HUES6 (cell line): ENCODE data around the gene NTN1.

Source experiments
- H3K27ac ChIP-seq: 2 replicates; pipeline ENCODE4 v1.7.0; 2013; ENCODE audit warnings: low read depth, mild to moderate bottlenecking, low read length, inconsistent platforms
- H3K27me3 ChIP-seq: 2 replicates; pipeline ENCODE4 v1.6.1; 2013; ENCODE audit warnings: low read length; ENCODE audit not compliant: control insufficient read depth, insufficient read depth
- H3K36me3 ChIP-seq: 2 replicates; pipeline ENCODE4 v1.6.1; 2013; ENCODE audit warnings: low read length; ENCODE audit not compliant: control insufficient read depth, insufficient read depth
- H3K4me1 ChIP-seq: 2 replicates; pipeline ENCODE4 v1.6.1; 2013; ENCODE audit warnings: low read length; ENCODE audit not compliant: control insufficient read depth, insufficient read depth
- H3K4me3 ChIP-seq: 2 replicates; pipeline ENCODE4 v1.5.1; 2013; ENCODE audit warnings: low read depth, low read length
- H3K9ac ChIP-seq: one replicate; pipeline ENCODE4 v1.6.1; 2013; ENCODE audit warnings: mild to moderate bottlenecking, low read length
- H3K9me3 ChIP-seq: 2 replicates; pipeline ENCODE4 v1.6.1; 2013; ENCODE audit warnings: low read depth, low read length; ENCODE audit not compliant: control insufficient read depth, insufficient read depth

The NTN1 gene

DNA sequence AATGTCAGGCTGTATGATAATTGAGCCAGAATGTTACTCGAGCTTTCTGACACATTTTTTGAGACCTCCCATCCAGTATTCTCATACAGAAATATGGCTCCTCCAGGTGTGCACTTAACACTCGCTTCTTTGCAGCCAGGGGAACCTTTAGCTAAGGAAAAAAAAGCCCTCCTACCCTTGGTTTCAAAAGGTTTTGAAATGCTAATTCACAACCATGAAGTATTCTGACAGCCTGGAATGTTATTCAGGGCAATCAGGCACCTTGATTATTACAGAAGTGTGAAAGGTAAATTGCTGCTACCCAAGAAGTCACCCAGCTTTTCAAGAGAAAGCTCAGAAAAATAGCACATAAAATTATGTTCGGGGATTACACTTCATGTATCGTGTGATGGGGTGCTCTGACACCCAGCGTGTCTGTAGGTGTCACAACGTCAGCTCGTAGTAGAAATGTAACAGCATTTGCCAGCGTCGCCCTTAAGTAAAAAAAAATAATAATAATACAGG, 41.1 kb downstream of the NTN1 start:
- no peak overlapping the region for H3K4me3 ChIP-seq
- no peaks in the 10 kb centered on the region for H3K36me3 ChIP-seq
- no peak overlapping the region for H3K27ac ChIP-seq
- H3K9me3 ChIP-seq: peaks cover 11% of the 10 kb centered on the region
- H3K4me1 ChIP-seq: peaks cover 9% of the 10 kb centered on the region
- no peak overlapping the region for H3K9ac ChIP-seq
- no peaks in the 10 kb centered on the region for H3K27me3 ChIP-seq

DNA sequence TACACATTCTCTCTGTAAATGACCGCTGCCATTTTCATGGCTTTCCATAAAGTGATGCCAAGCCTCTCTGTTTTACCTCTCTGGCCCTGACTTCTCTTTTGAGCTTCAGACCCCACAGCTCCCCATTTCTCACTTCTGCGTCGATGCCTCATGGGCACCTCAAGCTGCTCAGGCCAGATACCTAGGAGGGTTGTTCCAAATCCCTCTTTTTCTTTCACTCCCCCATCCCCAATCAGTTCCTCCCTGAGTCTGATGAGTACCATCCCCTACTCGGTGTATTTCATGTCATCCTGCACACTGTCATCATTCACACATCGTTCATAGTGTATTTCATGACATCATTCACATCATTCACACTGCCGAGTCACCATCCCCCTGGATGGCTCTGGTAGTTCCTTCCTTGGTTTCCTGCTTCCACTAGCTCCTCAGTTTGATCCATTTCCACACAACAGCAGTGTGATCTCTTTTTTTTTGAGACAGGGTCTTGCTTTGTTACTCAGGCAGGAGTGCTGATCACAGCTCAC, 43.1 kb downstream of the NTN1 start:
- Histone ChIP-seq H3K4me3 (no peak overlapping the region), H3K27me3 (no peaks in the 10 kb centered on the region), H3K36me3 (no peaks in the 10 kb centered on the region), H3K9ac (no peak overlapping the region), H3K4me1 (peaks cover 9% of the 10 kb centered on the region), H3K27ac (no peak overlapping the region), H3K9me3 (peaks cover 11% of the 10 kb centered on the region)

DNA sequence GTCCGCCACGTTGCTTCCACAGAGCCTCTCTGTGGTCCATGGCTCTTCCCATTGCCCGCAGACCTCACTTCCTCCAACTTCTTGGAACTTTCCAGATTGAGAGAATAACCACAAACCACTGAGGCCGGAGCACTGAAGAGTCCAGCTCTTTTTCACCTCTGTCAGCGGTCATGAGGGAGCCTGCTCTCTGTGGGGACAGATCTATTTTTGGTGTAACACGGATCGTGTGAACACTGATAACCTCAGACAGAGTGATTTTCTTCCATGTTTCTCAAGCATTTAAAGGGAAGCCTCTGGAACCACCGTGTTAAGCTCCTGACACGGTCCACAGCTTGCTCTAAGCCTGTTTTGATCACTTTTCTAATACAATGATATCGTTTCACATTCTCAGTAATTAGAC, 49.7 kb downstream of the NTN1 start:
- H3K27me3 ChIP-seq: no peaks in the 10 kb centered on the region
- H3K9ac ChIP-seq: no peak overlapping the region
- no peak overlapping the region for H3K4me3 ChIP-seq
- H3K36me3 ChIP-seq: no peaks in the 10 kb centered on the region
- no peaks in the 10 kb centered on the region for H3K4me1 ChIP-seq
- no peaks in the 10 kb centered on the region for H3K9me3 ChIP-seq
- no peak overlapping the region for H3K27ac ChIP-seq

DNA sequence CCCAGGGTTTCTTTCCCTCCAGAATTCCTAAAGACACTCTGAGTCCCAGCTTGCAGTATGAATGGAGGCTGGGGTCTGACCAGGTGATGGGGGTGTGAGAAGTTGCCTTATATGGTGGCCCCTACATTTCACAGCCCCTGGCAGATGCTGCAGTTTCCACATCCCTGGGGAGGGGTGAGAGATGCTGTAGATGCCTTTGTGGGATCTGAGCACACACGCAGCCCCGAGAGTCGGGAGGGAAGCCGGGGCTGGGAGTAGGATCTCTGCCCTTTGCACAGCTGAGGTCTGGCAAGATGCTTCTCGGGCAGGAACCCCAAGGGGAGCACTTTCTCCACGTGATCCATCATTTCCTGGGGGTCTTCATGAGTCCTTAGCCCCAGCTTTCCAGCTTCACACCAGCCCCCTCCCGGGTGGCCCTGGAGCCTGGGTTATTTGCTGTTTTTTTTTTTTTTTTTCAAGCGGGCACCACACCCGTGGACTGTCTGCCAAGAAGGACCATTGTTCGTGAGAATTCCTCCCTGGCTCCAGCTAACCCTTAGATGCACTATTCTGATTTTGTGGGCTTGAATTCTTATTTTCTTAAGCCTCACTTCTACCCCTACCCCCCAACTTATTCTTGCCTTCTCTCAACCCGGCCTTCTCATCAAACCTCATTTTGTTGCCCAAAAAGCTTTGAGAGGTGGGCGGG, 50.6 kb downstream of the NTN1 start:
- Histone ChIP-seq H3K4me3 (no peak overlapping the region), H3K36me3 (no peaks in the 10 kb centered on the region), H3K9me3 (no peaks in the 10 kb centered on the region), H3K27me3 (no peaks in the 10 kb centered on the region), H3K9ac (no peak overlapping the region), H3K27ac (no peak overlapping the region), H3K4me1 (no peaks in the 10 kb centered on the region)

DNA sequence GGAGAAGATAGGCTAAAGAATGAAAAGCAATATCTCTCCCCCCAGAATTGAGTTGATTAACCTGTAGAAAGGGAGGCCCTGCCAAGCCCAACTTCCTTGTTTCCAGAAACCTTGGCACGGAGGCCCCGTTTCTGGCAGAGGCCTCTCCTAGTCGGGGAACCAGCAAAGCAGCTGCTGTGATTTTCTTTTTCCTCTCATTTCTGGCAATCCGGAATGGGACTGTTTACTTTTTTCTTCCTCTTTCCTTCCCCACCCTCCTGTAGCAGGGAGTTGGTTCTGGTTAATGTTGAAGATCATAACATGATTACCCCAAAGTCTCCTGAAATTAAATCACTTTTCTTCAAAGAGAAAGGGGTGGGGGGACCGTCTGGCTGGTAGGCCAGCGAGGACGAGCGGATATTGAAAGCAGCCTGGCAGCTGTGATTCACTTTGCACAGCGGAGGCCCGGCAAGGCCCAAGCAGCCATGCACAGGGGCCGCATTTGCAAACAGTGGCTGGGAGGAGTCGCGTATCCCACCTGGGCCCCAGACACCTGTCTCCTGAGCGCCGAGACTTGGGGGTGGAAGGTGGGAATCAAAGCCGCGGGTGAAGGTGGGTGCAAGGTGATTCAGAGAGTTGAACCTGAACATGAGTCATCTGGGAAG, 51.5 kb downstream of the NTN1 start:
- H3K27ac ChIP-seq: no peak overlapping the region
- no peaks in the 10 kb centered on the region for H3K36me3 ChIP-seq
- H3K9ac ChIP-seq: no peak overlapping the region
- no peaks in the 10 kb centered on the region for H3K27me3 ChIP-seq
- no peaks in the 10 kb centered on the region for H3K9me3 ChIP-seq
- H3K4me3 ChIP-seq: no peak overlapping the region
- no peaks in the 10 kb centered on the region for H3K4me1 ChIP-seq

DNA sequence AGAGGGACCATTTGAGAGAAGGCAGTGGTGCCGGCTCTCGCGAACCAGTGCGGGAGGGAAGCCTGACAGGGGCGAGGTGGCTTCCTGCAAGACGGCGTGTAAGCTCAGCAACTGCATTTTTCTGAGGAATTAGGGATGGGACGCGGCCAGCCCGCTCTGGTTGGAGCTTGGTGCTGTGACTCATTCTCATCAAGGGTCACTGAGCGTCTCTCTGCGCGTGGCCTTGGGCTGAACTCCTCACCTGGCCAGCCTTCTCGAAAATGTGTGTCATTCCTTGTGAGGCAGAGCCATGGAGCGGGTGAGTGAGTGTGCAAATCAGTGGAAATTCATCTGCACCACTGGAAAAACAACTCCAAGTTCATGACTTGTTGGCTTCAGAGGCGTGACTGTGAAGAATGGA, 52.8 kb downstream of the NTN1 start:
- Histone ChIP-seq H3K9me3 (no peaks in the 10 kb centered on the region), H3K27ac (no peak overlapping the region), H3K27me3 (no peaks in the 10 kb centered on the region), H3K4me1 (no peaks in the 10 kb centered on the region), H3K36me3 (no peaks in the 10 kb centered on the region), H3K4me3 (no peak overlapping the region), H3K9ac (no peak overlapping the region)

DNA sequence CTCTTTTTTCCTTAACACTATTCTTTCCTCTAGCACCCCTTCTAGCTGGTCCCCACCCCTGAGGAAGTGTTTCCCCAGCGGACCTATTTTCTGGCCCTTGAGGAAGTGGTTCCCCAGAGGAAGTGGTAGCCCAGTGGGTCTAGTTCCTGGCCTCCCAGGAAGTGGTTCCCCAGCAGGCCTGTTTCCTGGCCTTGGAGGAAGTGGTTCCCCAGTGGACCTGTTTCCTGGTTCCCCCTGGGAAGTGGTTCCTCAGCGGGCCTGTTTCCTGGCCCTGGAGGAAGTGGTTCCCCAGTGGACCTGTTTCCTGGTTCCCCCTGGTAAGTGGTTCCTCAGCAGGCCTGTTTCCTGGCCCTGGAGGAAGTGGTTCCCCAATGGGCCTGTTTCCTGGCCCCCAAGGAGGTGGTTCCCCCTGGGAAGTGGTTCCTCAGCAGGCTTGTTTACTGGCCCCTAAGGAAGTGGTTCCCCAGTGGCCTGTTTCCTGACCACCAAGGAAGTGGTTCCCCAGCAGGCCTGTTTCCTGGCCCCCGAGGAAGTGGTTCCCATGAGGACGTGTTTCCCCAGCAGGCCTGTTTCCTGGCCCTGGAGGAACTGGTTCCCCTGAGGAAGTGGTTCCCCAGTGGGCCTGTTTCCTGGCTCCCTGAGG, 58.3 kb downstream of the NTN1 start:
- H3K36me3 ChIP-seq: no peaks in the 10 kb centered on the region
- H3K27me3 ChIP-seq: no peaks in the 10 kb centered on the region
- H3K4me1 ChIP-seq: peaks cover 4% of the 10 kb centered on the region; the same call in 1 of the 2 replicates
- no peaks in the 10 kb centered on the region for H3K9me3 ChIP-seq
- H3K4me3 ChIP-seq: no peak overlapping the region
- H3K9ac ChIP-seq: no peak overlapping the region
- no peak overlapping the region for H3K27ac ChIP-seq

DNA sequence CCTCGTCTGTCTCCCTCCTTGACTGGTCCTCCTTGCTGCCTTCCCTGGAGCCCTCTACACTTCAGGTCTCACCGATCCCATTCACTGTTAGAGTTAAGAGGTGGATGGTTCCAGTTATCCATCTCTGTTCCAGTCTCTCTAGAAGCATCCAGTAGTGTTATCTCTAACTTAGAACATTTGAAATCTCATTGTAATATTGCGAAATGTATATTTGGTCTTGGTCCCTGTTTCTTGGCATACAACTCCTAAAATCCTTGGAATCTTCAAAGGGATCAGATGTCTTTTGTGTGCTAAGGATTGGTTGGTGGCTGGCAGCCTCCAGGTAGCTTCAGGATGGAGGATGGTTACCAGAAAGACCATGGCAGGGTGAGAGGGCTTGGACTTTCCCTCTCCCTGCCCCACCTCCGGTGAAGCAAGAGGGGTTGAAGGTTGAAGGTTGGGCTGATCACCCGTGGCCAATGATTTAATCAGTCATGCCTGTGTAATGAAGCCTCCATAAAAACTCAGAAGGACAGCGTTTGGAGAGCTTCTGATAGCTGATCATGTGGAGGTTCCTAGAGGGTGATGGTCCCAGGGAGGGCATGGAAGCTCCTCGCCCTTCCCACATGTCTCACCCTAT, 59.1 kb downstream of the NTN1 start:
- Histone ChIP-seq H3K9ac (no peak overlapping the region), H3K27me3 (no peaks in the 10 kb centered on the region), H3K9me3 (no peaks in the 10 kb centered on the region), H3K4me1 (peaks cover 4% of the 10 kb centered on the region; the same call in 1 of the 2 replicates), H3K4me3 (no peak overlapping the region), H3K36me3 (no peaks in the 10 kb centered on the region), H3K27ac (no peak overlapping the region)

DNA sequence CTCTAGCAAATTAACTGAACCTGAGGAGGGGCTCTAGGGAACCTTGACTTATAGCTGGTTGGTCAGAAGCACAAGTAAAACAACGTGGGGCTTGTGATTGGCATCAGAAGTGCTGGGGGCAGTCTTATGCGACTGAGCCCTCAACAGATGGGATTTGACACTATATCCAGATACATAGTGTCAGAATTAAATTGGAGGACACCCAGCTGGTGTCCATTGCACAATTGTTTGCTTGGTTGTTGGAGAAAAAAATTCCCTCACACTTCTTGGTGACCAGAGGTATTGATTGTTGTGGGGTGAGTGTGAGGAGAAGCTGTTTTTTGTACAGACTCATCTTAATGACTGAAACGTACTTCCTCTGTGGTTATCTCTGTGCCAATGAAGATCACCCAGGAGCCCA, 59.7 kb downstream of the NTN1 start:
- peaks cover 4% of the 10 kb centered on the region; the same call in 1 of the 2 replicates for H3K4me1 ChIP-seq
- no peak overlapping the region for H3K9ac ChIP-seq
- no peaks in the 10 kb centered on the region for H3K9me3 ChIP-seq
- H3K4me3 ChIP-seq: no peak overlapping the region
- no peaks in the 10 kb centered on the region for H3K27me3 ChIP-seq
- H3K27ac ChIP-seq: no peak overlapping the region
- no peaks in the 10 kb centered on the region for H3K36me3 ChIP-seq

DNA sequence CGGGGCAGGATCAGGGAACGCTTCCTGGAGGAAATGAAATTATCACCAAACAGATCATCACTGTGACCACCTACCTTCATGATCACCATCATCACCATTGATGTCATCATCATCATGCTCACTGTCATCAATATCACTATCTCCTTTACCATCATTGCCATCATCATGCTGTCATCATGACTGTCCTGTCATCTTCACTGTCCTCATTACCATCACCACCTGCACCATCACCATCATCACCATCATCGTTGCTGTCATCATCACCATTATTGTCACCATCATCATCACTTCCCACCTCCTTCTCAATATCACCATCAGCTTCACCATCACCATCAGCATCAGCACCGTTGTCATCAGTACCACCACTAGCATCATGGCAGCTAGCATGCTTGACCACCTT, 65.3 kb downstream of the NTN1 start:
- H3K27me3 ChIP-seq: no peaks in the 10 kb centered on the region
- H3K4me1 ChIP-seq: peaks cover 4% of the 10 kb centered on the region; the same call in 1 of the 2 replicates
- H3K36me3 ChIP-seq: no peaks in the 10 kb centered on the region
- no peaks in the 10 kb centered on the region for H3K9me3 ChIP-seq
- H3K9ac ChIP-seq: no peak overlapping the region
- no peak overlapping the region for H3K4me3 ChIP-seq
- no peak overlapping the region for H3K27ac ChIP-seq
